Medulla oblongata (tissue), 1 donor: ENCODE data around the gene SH2D6.

Experiments
- DNase-seq: peaks from one replicate; pipeline ENCODE4 v3.0.0-alpha.2; 2015; ENCODE audit errors: extremely low spot score

SH2D6 gene

DNA sequence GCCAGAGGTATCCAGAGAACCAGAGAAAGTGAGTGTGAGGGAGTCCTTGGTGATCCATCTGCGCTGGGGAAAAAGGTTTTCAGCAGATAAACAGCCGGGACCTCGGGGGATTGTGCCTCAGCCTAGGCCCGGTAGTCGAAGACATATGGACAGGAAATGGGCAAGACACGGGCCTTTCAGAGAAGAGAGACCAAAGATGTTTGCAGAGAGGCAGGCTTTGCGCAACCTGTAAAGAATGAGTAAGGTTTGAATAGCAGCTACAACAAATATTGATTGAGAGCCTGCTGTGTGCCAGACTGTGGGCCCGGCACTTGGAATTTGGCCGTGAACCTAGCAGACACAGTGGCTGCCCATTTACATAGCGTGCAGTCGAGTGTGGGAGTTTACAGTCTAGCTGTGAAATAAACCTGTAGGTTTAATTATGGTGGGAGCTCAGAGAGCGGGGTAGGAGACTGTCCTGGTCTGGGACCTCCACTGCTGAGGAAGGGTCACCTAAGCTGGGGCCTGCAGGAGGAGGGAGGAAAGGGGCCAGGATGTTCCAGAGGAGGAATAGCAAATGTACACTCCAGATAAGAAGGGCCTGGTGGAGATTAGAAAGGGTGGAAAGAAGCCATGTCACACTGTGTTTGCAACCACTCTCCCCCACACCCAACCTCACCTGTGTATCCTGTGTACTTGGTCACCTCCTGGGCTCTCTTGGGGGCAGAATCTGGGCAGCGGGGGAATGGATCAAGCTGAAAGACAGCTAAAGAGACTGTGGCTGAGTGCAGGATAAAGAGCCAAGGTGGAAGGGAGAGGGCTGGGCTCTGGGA, 3.0 kb downstream of the SH2D6 start:
- DNase-seq, result no peak

DNA sequence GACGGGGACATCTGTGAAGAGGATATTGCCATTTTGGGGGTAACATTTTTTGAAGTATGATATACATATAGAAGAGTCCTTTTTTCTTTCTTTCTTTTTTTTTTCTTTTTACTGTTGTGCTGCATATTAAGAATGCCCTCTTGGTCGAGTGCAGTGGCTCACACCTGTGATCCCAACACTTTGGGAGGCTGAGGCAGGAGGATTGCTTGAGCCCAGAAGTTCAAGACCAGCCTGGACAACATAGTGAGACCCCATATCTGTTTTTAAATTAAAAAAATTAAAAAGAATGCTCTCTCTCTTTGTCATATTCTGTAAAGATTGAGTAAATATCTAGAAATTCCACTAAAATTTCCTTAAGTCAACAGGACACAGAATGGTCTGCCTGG, 3.6 kb downstream of the SH2D6 start:
- DNase-seq, result no peak

DNA sequence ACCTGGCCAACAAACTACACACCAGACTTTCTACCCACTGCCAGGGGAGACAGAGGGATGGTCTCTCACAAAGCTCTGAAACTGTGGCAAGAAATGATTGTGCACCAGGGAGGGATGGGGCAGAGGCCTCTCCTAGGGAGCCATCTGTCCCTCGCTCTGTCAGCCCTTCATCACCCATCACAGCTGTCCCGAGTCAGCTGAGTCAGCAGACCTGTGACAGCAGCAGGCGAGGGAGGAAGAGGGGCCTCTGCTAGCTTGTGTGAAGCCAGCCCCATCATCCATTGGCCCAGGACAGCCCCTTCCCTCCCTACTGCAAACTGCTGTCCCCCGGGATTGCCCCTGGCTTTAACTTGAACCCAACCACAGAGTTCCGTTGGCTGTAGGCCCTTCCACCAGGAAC, 5.0 kb downstream of the SH2D6 start:
- no peak for DNase-seq

DNA sequence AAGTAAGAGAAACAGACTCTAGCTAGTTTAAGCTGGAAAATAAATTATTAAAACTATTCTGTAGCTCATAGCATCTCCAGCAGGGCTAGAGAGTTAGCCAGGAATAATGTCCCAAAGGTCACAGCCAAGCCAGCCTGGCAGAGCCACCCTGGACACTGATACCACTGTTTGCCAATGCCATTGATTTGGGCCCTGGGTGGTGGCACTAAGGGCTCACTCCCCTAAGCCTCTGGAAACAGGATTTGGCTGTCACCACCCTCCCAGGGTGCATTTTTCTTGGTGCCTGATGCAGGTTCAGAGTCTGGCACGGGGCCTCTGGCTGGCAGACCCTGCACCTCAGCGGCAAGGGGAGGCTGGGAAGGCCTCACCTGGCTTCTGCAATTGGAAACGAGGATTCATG, 7.1 kb downstream of the SH2D6 start:
- DNase-seq, result no peak

DNA sequence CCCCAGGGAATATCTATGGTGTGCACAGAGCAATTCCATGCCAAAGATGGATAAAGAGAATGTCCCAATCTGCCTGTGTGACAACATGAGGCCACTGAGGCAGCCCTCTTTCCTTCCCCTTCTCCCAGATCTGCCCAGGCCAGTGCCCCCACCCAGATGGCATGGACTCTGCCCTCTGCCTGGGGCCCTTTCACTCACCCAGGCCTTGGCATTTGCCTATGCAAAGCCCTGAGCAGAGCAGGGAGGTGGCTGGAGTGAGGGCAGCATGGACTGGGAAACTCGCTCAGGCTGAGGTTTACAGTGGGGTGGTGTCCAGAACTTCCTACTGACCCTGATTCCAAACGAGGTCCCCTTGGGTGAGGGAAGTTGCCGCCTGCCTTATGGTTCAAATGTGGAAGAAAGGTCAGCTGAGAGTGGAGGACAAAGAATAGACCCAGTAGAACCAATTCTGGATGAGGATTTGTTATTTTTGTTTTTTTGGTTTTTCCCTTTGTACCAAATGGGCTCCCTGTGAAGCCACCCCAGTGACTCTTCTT, 8.9 kb downstream of the SH2D6 start:
- no peak for DNase-seq

DNA sequence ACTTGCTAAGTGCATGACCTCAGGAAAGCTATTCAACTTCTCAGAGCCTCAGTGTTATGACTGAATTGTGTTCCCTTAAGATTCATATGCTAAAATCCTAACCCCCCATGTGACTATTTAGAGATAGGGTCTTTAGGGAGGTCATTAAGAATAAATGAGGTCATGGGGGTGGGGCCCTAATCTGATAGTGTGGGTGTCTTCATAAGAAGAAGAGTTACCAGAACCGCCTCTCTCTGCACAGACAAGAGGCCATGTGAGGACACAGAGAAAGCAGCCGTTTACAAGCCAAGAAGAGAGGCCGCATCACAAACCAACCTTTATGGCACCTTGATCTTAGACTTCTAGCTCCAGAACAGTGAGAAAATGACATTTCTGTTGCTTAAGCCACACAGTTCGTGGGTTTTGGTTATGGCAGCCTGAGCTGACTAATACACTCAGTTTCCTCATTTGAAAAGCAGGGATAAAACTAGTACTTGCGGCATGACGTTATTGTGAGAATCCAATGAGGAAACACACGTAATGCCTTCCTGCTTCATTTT, 9.9 kb downstream of the SH2D6 start:
- no peak for DNase-seq

DNA sequence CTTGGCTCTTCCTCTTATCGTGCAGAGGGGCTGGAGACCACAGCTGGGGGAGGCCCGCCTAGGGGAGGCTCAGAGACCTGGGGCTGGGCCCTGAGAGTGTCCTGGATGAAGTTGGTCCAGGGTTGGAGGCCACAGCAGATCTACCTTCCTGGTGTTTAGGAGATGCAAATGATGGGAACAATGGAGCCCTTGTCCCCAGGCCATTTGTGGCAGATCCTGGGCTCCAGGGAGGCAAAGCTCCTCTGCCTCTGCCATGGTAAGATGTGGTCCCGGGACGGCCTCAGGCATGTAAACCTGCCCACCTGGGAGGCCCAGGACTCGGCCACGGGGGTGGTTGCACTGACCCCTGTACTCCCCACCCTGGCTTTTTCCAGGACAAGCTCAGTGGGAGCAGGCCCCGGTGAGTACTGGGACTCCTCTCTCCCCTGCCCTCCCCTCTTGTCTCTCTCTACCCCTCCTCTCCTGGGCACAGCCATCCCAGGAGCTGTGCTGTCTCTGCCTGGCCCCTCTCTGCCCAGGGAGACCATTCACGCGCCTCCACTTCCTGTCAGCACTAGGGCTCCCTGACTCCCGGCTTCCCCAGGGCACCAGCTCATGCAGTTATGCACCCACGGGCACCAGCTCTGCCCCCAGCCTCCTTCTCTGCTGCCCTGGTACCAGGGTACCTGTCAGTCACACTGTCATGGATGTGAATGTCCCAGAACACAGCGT, 10.9 kb downstream of the SH2D6 start:
- DNase-seq, result no peak

DNA sequence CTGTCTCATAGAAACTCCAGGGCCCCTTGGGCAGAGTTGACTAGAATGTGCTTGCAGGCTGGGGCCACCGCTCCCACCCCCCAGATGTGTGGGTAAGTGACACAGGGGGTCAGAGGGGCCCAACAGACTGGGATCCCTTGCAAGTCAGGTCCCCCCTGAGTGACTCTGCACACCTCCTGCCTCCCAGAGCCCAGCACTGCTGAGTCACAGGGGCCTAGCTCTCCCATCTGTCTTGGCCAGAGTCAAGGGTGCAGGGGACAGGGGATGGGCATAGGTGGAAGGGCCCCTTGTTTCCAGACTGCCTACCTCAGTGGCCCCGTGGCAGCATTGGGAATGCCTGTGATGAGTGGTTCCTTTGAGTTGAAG, 11.4 kb downstream of the SH2D6 start:
- no peak for DNase-seq

DNA sequence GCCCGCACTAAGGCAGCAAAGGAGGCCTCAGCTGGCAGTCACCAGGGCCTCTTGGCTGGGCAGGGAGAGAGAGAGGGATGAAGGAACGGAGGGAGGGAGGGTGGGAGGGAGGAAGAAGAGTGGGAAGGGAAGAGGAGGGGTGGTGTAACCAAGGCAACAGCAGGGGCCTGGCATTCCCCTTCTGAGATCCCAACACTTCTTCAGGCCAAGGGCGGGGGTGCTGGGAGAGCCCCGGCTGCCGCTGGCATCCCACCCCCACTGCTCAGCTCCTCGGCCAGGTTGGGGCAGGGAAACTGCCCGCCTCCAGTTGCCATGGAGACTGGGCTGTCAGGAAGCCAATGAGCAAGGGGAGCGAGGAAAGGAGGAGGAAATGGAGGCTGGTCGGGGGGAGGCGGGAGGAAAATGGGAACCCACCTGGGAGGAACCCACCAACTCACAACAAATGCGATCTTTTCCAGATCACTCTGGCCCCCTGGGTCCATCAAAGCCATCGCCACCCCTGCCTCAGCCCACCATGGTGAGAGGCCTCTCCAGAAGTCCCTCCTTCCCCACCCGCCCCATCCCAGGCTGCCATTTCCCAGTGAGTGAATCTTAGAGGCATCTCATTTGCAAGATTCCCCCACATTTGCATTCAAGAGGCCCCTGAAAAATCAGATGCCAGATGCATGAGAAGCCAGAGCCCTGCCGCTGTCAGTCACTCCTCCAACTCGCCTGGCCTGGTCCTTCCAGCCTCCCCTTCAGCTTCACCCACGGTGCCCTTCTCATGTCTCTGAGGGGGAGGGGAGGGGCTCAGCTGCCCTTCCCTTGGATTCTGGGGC, 12.4 kb downstream of the SH2D6 start:
- peak; percentile 90 for DNase-seq

DNA sequence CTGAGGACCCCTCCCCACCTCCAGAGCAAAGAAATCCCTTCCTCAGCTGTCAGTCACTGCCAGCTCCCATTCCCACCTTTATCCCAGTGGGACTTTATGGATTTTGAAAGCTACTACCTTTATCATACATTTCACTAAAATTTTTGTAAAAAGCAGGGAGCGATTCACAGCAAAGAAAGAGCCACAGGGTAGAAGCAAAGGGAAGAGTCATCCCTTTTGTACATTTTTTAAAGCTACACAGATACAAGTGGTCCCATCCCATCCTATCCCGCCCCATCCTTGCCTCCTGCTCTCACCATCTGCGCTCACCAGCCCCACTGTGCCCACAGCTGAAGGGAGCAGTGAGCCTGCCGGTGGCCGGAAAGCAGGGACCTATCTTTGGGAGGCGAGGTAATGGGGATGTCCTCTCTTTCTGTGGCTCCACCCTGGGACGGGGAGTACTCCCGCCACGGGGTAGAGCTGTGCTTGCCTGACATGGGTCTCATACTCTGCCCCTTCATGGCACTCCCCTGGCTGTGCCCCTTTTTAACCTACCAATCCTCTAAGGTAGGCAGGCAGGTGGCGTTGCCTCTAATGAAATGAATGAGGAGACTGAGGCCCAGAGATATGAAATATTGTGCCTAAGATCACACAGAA, 13.2 kb downstream of the SH2D6 start:
- DNase-seq, result no peak

DNA sequence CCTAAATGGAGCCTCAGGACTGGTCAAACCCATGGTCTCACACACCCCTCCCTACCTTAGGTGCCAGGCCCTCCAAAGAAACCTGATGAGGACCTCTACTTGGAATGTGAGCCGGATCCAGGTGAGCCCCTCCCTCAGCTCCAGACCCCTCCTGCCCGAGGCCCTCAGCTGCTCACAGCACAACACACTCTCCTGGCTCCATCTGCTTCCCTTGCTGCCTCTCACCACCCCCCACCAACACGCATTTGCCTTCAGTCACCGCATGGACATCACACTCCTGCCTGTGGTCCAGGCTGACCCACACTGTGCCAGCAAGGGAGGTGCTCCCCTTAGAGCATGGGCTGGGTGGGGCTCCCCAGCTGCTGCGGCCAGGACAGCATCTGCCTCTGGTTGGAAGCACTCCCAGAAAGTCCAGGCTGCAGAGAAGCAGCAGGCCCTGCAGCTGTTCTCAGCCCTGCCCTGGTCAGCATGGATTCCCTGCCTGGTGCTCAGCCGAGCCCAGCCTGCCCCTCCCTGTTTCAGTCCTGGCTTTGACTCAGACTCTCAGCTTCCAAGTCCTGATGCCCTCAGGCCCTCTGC, 15.1 kb downstream of the SH2D6 start:
- DNase-seq, result peak; percentile 91

DNA sequence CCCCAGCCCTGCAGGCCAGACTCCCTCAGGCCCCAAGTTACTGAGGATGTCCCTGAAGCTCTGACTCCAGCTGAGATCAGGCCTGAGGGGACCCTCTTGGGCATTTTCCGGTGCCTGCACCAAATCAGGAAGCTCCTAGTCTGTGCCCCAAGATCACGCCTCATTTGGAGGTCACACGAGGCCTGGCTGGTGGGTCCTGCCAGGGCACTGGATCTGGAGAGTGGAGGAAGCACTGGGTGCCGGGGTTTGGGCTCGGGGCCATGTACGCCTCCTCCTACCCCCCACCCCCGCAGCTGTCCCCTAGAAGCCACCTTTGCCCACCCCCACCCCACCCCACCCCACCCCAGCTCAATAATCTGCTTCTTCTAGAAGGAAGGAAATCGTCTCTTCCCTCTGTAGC, 16.2 kb downstream of the SH2D6 start:
- DNase-seq, result no peak

DNA sequence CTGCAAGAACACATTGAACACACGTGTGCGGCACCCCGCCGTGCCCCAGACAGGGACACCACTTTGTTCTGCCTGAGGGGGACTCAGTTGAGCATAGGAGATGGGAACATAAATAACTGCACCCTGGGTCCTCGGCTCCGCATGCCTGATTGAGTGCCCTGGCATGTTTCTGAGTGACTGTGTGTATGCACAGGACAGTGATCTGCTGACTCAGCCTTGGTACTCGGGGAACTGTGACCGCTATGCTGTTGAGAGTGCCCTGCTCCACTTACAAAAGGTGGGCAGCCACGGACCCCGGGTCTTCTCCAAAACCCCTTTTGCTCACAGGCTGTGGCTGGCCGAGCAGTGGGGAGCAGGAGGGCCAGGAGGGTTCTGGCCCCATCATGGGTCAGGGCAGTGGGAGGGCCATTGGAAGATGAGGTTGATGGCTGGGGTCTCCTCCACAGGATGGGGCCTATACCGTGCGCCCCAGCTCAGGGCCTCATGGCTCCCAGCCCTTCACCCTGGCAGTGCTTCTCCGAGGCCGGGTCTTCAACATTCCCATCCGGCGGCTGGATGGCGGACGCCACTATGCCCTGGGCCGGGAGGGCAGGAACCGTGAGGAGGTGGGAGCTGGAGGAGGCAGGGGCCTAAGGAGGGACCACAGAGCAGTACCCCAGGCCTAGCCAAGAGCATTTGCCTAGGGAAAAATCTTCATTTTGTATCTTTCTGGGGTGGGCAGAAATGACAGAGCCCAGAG, 16.9 kb downstream of the SH2D6 start:
- peak; percentile 52 for DNase-seq

DNA sequence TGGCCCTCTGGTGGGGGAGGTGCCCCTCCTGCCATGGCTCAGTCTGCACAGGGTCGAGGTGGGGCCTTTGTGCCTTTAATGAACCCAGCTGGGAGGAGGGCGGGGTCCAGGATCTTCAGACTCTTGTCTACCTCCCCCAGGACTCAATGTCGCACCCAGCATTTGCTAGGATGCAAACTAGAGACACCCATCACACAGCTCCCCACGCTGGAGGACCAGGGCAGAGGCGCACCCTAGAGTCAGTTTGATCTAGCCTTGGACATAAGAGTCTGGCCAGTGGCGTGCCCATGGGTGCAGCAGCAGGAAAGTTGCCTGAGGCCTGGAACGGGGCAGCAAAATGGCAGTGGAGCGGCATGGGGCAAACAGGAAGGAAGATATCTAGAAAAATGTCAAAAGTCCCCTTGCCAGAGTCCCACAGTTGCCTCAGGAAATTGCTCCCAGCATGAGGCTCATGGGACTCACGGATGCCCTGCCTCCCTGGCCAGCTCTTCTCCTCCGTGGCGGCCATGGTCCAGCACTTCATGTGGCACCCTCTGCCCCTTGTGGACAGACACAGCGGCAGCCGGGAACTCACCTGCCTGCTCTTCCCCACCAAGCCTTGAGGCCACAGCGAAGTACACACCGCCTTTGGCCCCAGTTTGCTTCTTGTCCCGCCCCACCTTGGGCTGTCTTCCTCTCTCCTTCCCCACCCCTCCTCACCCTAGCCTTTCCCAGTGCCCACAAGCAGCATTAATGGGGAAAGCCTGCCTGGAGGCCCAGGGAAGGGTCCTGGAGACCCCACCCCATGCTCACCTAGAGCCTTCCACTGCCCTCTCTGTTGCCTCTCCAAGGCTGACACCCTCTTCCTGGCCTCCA, 17.7 kb downstream of the SH2D6 start:
- DNase-seq, result no peak

DNA sequence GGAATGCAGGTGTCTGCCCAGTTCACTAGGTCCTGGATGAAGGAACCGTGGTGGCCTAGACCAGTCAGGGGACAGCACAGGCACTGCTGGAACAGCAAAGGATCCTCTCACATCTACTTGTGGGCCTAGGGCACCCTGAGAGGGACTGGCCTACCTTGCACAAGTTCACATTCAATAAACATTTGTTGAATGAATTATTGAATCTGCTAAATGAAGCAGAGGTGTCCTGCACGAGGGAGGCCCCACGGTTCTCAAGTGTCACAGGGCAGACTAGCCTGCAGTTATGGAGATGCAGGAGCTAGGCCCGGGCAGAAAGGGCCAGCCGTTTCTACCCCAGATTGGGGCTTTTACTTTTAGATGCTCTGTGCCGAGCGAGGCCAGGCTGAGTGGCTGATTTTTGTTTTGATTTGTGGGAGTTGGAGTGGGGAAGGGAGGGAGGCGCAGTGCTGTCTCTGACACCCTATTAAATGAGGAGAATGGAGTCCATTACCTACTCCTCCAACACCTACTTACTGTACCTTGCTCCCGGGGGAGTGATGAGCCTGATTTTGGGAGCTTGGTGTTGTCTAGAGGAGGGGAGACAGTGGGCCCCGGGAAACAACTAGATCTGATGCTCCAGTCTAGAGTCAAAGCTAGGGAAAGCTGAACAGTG, 18.4 kb downstream of the SH2D6 start:
- DNase-seq, result no peak

DNA sequence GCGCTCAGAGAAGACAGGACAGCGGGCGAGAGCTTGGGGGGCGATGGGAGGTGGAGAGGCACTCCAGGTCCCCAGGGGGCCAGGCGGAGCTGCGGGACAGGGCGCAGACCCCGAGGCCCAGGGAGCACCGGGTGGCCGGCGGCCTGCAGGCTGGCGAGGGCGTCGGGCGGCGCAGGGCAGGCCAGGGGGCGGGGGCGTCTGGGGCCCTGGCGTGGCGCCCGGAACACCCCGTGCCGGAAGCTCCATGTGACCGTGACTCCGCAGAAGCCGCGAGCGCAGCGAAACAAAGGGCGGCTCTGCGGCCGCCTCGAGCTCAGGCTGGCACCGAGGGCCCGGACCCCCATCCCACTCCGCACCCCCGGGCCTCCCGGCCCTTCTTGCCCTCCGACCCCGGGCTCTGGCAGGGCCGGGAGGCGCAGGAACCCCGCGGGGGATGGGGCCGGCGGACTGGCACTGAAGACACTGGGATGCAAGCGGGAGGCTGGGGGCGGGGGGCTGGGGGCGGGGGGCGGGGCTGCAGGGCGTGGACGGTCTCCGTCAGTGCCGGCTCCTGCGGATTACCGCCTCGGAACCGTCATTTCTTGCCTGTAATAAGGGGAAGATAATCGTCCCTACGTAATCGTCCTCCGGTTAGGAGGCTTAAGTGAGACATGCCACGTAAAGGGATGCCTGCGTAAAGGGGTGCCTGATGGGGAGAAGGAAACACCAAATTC, 19.1 kb downstream of the SH2D6 start:
- DNase-seq, result peak; percentile 89

DNA sequence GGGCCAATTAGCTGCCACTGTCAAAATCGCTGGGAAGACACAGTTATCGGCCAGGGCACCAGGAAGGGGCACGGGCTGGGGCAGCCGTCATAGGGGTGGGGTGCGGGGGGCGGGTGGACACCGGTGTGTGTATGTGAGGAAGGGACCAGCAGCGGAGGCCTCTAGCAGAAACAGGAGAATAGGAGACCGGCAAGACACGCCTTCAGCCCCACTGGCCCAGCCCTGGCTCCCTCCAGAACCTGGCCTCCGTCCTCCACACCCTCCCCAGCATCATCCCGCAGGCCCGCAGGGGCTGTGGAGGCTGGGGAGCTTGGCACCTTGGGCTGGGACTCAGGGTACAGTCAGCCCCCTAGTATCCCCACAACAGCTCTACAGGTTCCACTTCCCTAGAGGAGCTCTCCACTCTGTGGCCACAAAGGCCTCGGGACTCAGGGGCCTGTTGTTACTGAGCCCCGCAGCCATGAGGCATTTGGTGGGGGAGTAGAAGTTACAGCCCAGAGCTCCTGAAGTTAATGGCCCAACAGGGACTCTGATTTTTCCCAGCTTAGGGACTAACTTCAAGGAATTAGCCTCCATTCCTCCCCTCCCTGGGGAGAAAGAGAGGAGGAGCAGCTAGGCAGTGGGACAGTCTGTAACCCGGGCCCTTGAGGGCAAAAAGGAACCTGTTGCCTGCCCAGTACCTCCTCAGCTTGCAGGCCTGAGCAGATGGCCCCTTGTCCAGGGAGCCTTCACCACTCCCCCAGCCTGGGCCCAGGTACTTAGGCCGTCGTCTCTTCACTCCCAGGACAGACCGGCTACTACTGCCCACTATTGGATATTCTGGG, 19.9 kb downstream of the SH2D6 start:
- DNase-seq, result peak; percentile 41
